ENCODE measurements around the gene TAL1.

GRCh38 chr1:47249755-47250154 lies 17.7 kb upstream of the TAL1 start:
- TF ChIP-seq POLR2AphosphoS5 (IDR thresholded peaks at IDR 0.05; ENCODE audit: low read depth), result no peak
- no peak for TF ChIP-seq CTCF (conservative IDR thresholded peaks at IDR 0.05; ENCODE audit: low read depth in 2 of 2)
- TF ChIP-seq ETS1 (IDR thresholded peaks at IDR 0.05), result no peak
